NCI-H1436 treated with DMSO at 0.1 percent for 48 hours (cell line): ENCODE results near the gene NXT1.
"Not testable (repeated sequence)": the region's sequence is repeated elsewhere in the genome, so short reads cannot be mapped to it uniquely, and the experiment has no call there.

ENCODE experiments used
- DNase-seq: peaks from one replicate; lab custom pipeline; 2025; lab: John Stamatoyannopoulos, UW

Gene NXT1

GRCh38 chr20:23331450-23332350 is 18.9 kb upstream of the NXT1 start:
- no peak for DNase-seq

GRCh38 chr20:23332467-23332866 is 18.1 kb upstream of the NXT1 start:
- no peak for DNase-seq

- no peak for DNase-seq
Measured at GRCh38 chr20:23334111-23334510, 16.5 kb upstream of the NXT1 start.

GRCh38 chr20:23335521-23335920 is 15.1 kb upstream of the NXT1 start:
- no peak for DNase-seq

- no peak for DNase-seq
Measured at GRCh38 chr20:23336476-23336875, 14.1 kb upstream of the NXT1 start.

GRCh38 chr20:23337312-23337711 is 13.3 kb upstream of the NXT1 start:
- DNase-seq, result no peak

GRCh38 chr20:23339986-23340385 is 10.6 kb upstream of the NXT1 start:
- DNase-seq, result no peak

GRCh38 chr20:23340524-23340923 is 10.1 kb upstream of the NXT1 start:
- peak; percentile 17 for DNase-seq

GRCh38 chr20:23341073-23341472 is 9.5 kb upstream of the NXT1 start:
- DNase-seq, result no peak

GRCh38 chr20:23343590-23343989 is 7.0 kb upstream of the NXT1 start:
- no peak for DNase-seq

- DNase-seq, result no peak
Measured at GRCh38 chr20:23344336-23344735, 6.3 kb upstream of the NXT1 start.

- no peak for DNase-seq
Measured at GRCh38 chr20:23346002-23346401, 4.6 kb upstream of the NXT1 start.

GRCh38 chr20:23347791-23348190 is 2.8 kb upstream of the NXT1 start:
- no peak for DNase-seq

GRCh38 chr20:23348510-23348909 is 2.1 kb upstream of the NXT1 start:
- not testable (repeated sequence) for DNase-seq

- peak; percentile 21 for DNase-seq
Measured at GRCh38 chr20:23349338-23350195, 1.0 kb upstream of the NXT1 start.

- no peak for DNase-seq
Measured at GRCh38 chr20:23350904-23351838, 580 bp downstream of the NXT1 start.

GRCh38 chr20:23356203-23356602 is 5.6 kb downstream of the NXT1 start:
- no peak for DNase-seq

- peak; percentile 96 for DNase-seq
Measured at GRCh38 chr20:23357767-23358562, 7.4 kb downstream of the NXT1 start.

- no peak for DNase-seq
Measured at GRCh38 chr20:23358563-23358906, 7.9 kb downstream of the NXT1 start.

- DNase-seq, result no peak
Measured at GRCh38 chr20:23358923-23359593, 8.5 kb downstream of the NXT1 start.

GRCh38 chr20:23360531-23360930 is 9.9 kb downstream of the NXT1 start:
- DNase-seq, result no peak
